H1 (cell line): ENCODE measurements around the gene ABHD8.
"Not testable (repeated sequence)": the region's sequence is repeated elsewhere in the genome, so short reads cannot be mapped to it uniquely, and the experiment has no call there.

ENCODE experiments used
- EP300 ChIP-seq, 2 experiments: IDR thresholded peaks; 1 replicate in 1 of 2; 2 replicates in 1 of 2; pipeline ENCODE4 v1.6.1; 2011 to 2012; ENCODE audit warnings: low read depth in 2 of 2, low read length in 2 of 2, mild to moderate bottlenecking in 2 of 2, borderline replicate concordance in 1 of 2, inconsistent platforms in 1 of 2, moderate library complexity in 1 of 2
- EZH2 ChIP-seq: fragments of 200-600 bp; sonication (generic); IDR thresholded peaks from 2 replicates; pipeline ENCODE4 v1.7.1; 2012; ENCODE audit warnings: low read depth, mild to moderate bottlenecking, moderate library complexity, low read length, inconsistent platforms; ENCODE audit not compliant: severe bottlenecking
- NANOG ChIP-seq: IDR thresholded peaks from 2 replicates; pipeline ENCODE4 v1.6.1; 2011; ENCODE audit warnings: low read length, low read depth, mild to moderate bottlenecking, inconsistent platforms; ENCODE audit not compliant: insufficient read depth, poor library complexity, severe bottlenecking

GRCh38 chr19:17295551-17295950 is 7.7 kb downstream of the ABHD8 start:
- TF ChIP-seq EZH2; EP300 (IDR thresholded peaks at IDR 0.05; ENCODE audit: borderline replicate concordance in 1 of 2, low read depth in 2 of 2, low read length in 2 of 2); NANOG: not testable (repeated sequence)
